MM.1S (cell line): Measurements from ENCODE around the gene KIAA0513.

Experiments
- CTCF ChIP-seq: fragments of 300-600 bp; sonication (generic); IDR thresholded peaks from 2 replicates; pipeline ENCODE4 v1.5.1; 2016; ENCODE audit warnings: antibody characterized with exemption, low read length, mixed read lengths
- EZH2phosphoT487 ChIP-seq: fragments of 300-600 bp; sonication (generic); IDR thresholded peaks from 2 replicates; pipeline ENCODE4 v1.6.1; 2018; ENCODE audit warnings: antibody characterized with exemption, low read length

GRCh38 chr16:85008271-85008670 lies 19.3 kb upstream of the KIAA0513 start:
- TF ChIP-seq CTCF (no peak), EZH2phosphoT487 (no peak)
